AG09309 (cell line): Measurements from ENCODE around the gene OOSP4B.
"Not testable (repeated sequence)": the region's sequence is repeated elsewhere in the genome, so short reads cannot be mapped to it uniquely, and the experiment has no call there.

Experiments used
- DNase-seq: peaks from one replicate; pipeline ENCODE4 v3.0.0-alpha.2; 2010; ENCODE audit warnings: low read depth
- H3K4me3 ChIP-seq: 2 replicates; pipeline ENCODE4 v1.5.1; 2011; ENCODE audit warnings: mild to moderate bottlenecking, low read depth, low read length, moderate library complexity; ENCODE audit not compliant: control insufficient read depth
- CTCF ChIP-seq: IDR thresholded peaks from 2 replicates; pipeline ENCODE4 v1.5.1; 2011; ENCODE audit warnings: mild to moderate bottlenecking, low read depth, low read length, inconsistent platforms; ENCODE audit not compliant: insufficient read depth, control insufficient read depth; ENCODE audit errors: missing control alignments

OOSP4B gene

GRCh38 chr11:60059521-60060240, 42.7 kb downstream of the OOSP4B start:
- TF ChIP-seq CTCF: no peak
- no peak for DNase-seq

GRCh38 chr11:60064111-60064510, 47.1 kb downstream of the OOSP4B start:
- no peak for DNase-seq
- TF ChIP-seq CTCF: no peak
- H3K4me3 ChIP-seq: no peak overlapping the region

More at GRCh38 chr11:60059521-60060240, 42.7 kb downstream of the OOSP4B start:
- H3K4me3 ChIP-seq: no peak overlapping the region

- no peak overlapping the region for H3K4me3 ChIP-seq
- no peak for TF ChIP-seq CTCF
- DNase-seq: no peak
Observed at GRCh38 chr11:60065801-60066200, 48.8 kb downstream of the OOSP4B start.

GRCh38 chr11:60069450-60069849, 52.5 kb downstream of the OOSP4B start:
- no peak overlapping the region for H3K4me3 ChIP-seq
- TF ChIP-seq CTCF: no peak
- DNase-seq: no peak

GRCh38 chr11:60071644-60072043, 54.7 kb downstream of the OOSP4B start:
- not testable (repeated sequence) for H3K4me3 ChIP-seq, DNase-seq

GRCh38 chr11:60077216-60077817, 60.3 kb downstream of the OOSP4B start:
- H3K4me3 ChIP-seq: no peak overlapping the region
- no peak for DNase-seq
- TF ChIP-seq CTCF: no peak

GRCh38 chr11:60077981-60078380, 61.0 kb downstream of the OOSP4B start:
- DNase-seq: no peak
- no peak overlapping the region for H3K4me3 ChIP-seq
- TF ChIP-seq CTCF: no peak
